HCT116 (cell line): Measurements from ENCODE around the gene THBS3. TPM values are rescaled to one million over a fixed set of nuclear protein-coding genes. Genes with fewer than 3 reads are reported as not detected.

ENCODE experiments used
- ATAC-seq: fragments of 200-7000 bp; cut with Tn5 transposase; 2 replicates; pipeline ENCODE4 v1.9.1; 2020; ENCODE audit warnings: mild to moderate bottlenecking, moderate library complexity
- BruUV-seq: library from RNA; stranded (reverse); fragments of 400-500 nt; replicated peaks from 2 replicates; lab custom pipeline; 2021; lab: Mats Ljungman, UMichigan
- CTCF ChIA-PET: fragments of 300-600 bp; sonication (Branson Sonifier 250); formaldehyde crosslinking; loops from one replicate; lab custom pipeline; 2021; ENCODE audit warnings: antibody characterized with exemption; lab: Charles Lee
- POLR2A ChIA-PET: fragments of 300-600, 350-600 bp; sonication (Branson Sonifier 250); formaldehyde crosslinking; loops from one replicate; lab custom pipeline; 2021; ENCODE audit warnings: antibody characterized with exemption; lab: Charles Lee
- RAD21 ChIA-PET, 2 experiments: fragments of 300-600 bp; sonication (Branson Sonifier 250); formaldehyde crosslinking; loops; one replicate each; lab custom pipeline; 2023; ENCODE audit warnings: low total read pairs in 2 of 2; ENCODE audit not compliant: uncharacterized antibody in 2 of 2, unreplicated experiment in 2 of 2, low non-redundant PET in 1 of 2; lab: Charles Lee
- DNase-seq: peaks from one replicate; pipeline ENCODE4 v3.0.0-alpha.2; 2010; ENCODE audit warnings: low read depth, low spot score
- H2AFZ ChIP-seq: fragments of 200-600 bp; shearing (Covaris generic), sonication (generic); 2 replicates; pipeline ENCODE4 v1.6.1; 2017; ENCODE audit warnings: low read depth, mixed run types, mixed read lengths, antibody characterized with exemption, low read length; ENCODE audit not compliant: poor library complexity, severe bottlenecking
- H3K27ac ChIP-seq: 2 replicates; pipeline ENCODE4 v1.5.1; 2012; ENCODE audit warnings: low read depth, low read length
- H3K27me3 ChIP-seq: fragments of 200-600 bp; sonication (generic); 2 replicates; pipeline ENCODE4 v1.6.1; 2016; ENCODE audit warnings: mixed run types, low read length, mixed read lengths; ENCODE audit not compliant: insufficient read depth
- H3K36me3 ChIP-seq, 2 experiments: fragments of 200-500 bp in 1 of 2; fragments of 200-600 bp in 1 of 2; sonication (Bioruptor generic) in 1 of 2; sonication (generic) in 1 of 2; 2 replicates each; pipeline versions ENCODE4 v1.5.1 to v1.6.1; 2014 to 2016; ENCODE audit warnings: low read length in 2 of 2, inconsistent platforms in 1 of 2, mixed read lengths in 1 of 2, mixed run types in 1 of 2; ENCODE audit not compliant: insufficient read depth in 2 of 2, control insufficient read depth in 1 of 2
- H3K4me1 ChIP-seq, 2 experiments: fragments of 200-600 bp in 1 of 2; sonication (generic) in 1 of 2; 2 replicates each; pipeline versions ENCODE4 v1.5.1 to v1.6.1; 2012 to 2017; ENCODE audit warnings: low read length in 2 of 2, inconsistent platforms in 1 of 2, mild to moderate bottlenecking in 1 of 2, mixed read lengths in 1 of 2, mixed run types in 1 of 2, moderate library complexity in 1 of 2; ENCODE audit not compliant: insufficient read depth in 2 of 2, control insufficient read depth in 1 of 2
- H3K4me2 ChIP-seq: fragments of 200-600 bp; sonication (generic); 2 replicates; pipeline ENCODE4 v1.6.1; 2017; ENCODE audit warnings: mixed run types, low read length, mixed read lengths
- H3K4me3 ChIP-seq, 2 experiments: fragments of 200-600 bp in 1 of 2; sonication (generic) in 1 of 2; replicated peaks in 1 of 2; 2 replicates each; pipeline ENCODE4 v1.5.1; 2011 to 2016; ENCODE audit warnings: low read length in 2 of 2, control low read depth in 1 of 2, low read depth in 1 of 2, mild to moderate bottlenecking in 1 of 2, mixed read lengths in 1 of 2, mixed run types in 1 of 2
- H3K79me2 ChIP-seq: fragments of 200-600 bp; sonication (generic); 2 replicates; pipeline ENCODE4 v1.6.1; 2017; ENCODE audit warnings: mild to moderate bottlenecking, mixed run types, low read length, moderate library complexity, mixed read lengths; ENCODE audit not compliant: insufficient read depth
- H3K9ac ChIP-seq: fragments of 200-600 bp; sonication (generic); 2 replicates; pipeline ENCODE4 v1.6.1; 2016; ENCODE audit warnings: low read length, mixed read lengths
- H3K9me2 ChIP-seq: fragments of 200-600 bp; sonication (generic), shearing (Covaris generic); 2 replicates; pipeline ENCODE4 v1.6.1; 2017; ENCODE audit warnings: mixed run types, mild to moderate bottlenecking, moderate library complexity; ENCODE audit not compliant: insufficient read depth
- H3K9me3 ChIP-seq, 2 experiments: fragments of 200-500 bp in 1 of 2; fragments of 200-600 bp in 1 of 2; sonication (Bioruptor generic) in 1 of 2; sonication (generic) in 1 of 2; 2 replicates each; pipeline ENCODE4 v1.6.1; 2014 to 2017; ENCODE audit warnings: low read length in 2 of 2, mixed read lengths in 2 of 2, inconsistent platforms in 1 of 2, low read depth in 1 of 2, mild to moderate bottlenecking in 1 of 2, mixed run types in 1 of 2, moderate library complexity in 1 of 2; ENCODE audit not compliant: control insufficient read depth in 1 of 2, insufficient read depth in 1 of 2
- H4K20me1 ChIP-seq: fragments of 200-600 bp; sonication (generic), shearing (Covaris generic); 2 replicates; pipeline ENCODE4 v1.6.1; 2017; ENCODE audit warnings: mixed run types, mild to moderate bottlenecking, moderate library complexity; ENCODE audit not compliant: insufficient read depth
- EGR1 ChIP-seq: IDR thresholded peaks from 2 replicates; pipeline ENCODE4 v1.6.1; 2012; ENCODE audit warnings: low read depth
- ELF1 ChIP-seq: IDR thresholded peaks from 2 replicates; pipeline ENCODE4 v1.6.1; 2012; ENCODE audit warnings: low read depth, borderline replicate concordance
- EZH2 ChIP-seq: fragments of 200-600 bp; sonication (generic); IDR thresholded peaks from 2 replicates; pipeline ENCODE4 v1.6.1; 2017; ENCODE audit warnings: antibody characterized with exemption, mixed run types
- EZH2phosphoT487 ChIP-seq: fragments of 200-600 bp; IDR thresholded peaks from 2 replicates; pipeline ENCODE4 v1.6.1; 2018; ENCODE audit warnings: antibody characterized with exemption, borderline replicate concordance
- FOSL1 ChIP-seq: IDR thresholded peaks from 2 replicates; pipeline ENCODE4 v1.6.1; 2012; ENCODE audit warnings: low read depth
- JUND ChIP-seq: IDR thresholded peaks from 2 replicates; pipeline ENCODE4 v1.6.1; 2012
- POLR2A ChIP-seq: IDR thresholded peaks from 2 replicates; pipeline ENCODE4 v1.7.0; 2011; ENCODE audit warnings: borderline replicate concordance; ENCODE audit not compliant: insufficient read depth, insufficient read length; ENCODE audit errors: extremely low read depth
- POLR2AphosphoS5 ChIP-seq: IDR thresholded peaks from 2 replicates; pipeline ENCODE4 v1.6.1; 2011; ENCODE audit warnings: mild to moderate bottlenecking, low read depth, low read length, moderate library complexity
- RAD21 ChIP-seq: IDR thresholded peaks from 2 replicates; pipeline ENCODE4 v1.6.1; 2012; ENCODE audit warnings: low read depth, mild to moderate bottlenecking
- SIN3A ChIP-seq: IDR thresholded peaks from 2 replicates; pipeline ENCODE4 v1.6.1; 2012; ENCODE audit warnings: low read depth
- SP1 ChIP-seq: IDR thresholded peaks from 2 replicates; pipeline ENCODE4 v1.6.1; 2012; ENCODE audit warnings: low read depth
- SRF ChIP-seq: IDR thresholded peaks from 2 replicates; pipeline ENCODE4 v1.6.1; 2012; ENCODE audit warnings: low read depth
- TCF7L2 ChIP-seq: IDR thresholded peaks from 2 replicates; pipeline ENCODE4 v1.7.0; 2011; ENCODE audit warnings: borderline replicate concordance, inconsistent platforms; ENCODE audit not compliant: insufficient read depth, insufficient read length; ENCODE audit errors: extremely low read depth
- YY1 ChIP-seq: IDR thresholded peaks from 2 replicates; pipeline ENCODE4 v1.6.1; 2011; ENCODE audit warnings: low read length, low read depth, moderate library complexity, mild to moderate bottlenecking; ENCODE audit not compliant: insufficient replicate concordance; ENCODE audit errors: extremely low read depth
- ZFX ChIP-seq: fragments of 450-650 bp; IDR thresholded peaks from 2 replicates; pipeline ENCODE4 v1.6.1; 2017
- intact Hi-C: fragments of 100-400 bp; cut with micrococcal nuclease; formaldehyde crosslinking; loops from 2 replicates; pipeline ENCODE4 v1.10.0; 2022
- total RNA-seq: library from RNA; stranded (reverse); gene quantifications from one replicate; pipeline ENCODE4 v1.2.1, GENCODE V29; 2021; ENCODE audit not compliant: unreplicated experiment
- TF ChIP-seq, protein P1 (sequence below): IDR thresholded peaks from 2 replicates; pipeline ENCODE4 v1.6.1; 2012
- TF ChIP-seq, protein P2 (sequence below): IDR thresholded peaks from 2 replicates; pipeline ENCODE4 v1.6.1; 2012
- TF ChIP-seq, protein P3 (sequence below), 3 experiments: fragments of 200-600 bp in 1 of 3; sonication (generic) in 1 of 3; IDR thresholded peaks in 2 of 3; conservative IDR thresholded peaks in 1 of 3; 2 replicates each; pipeline ENCODE4 v1.5.1; 2012 to 2017; ENCODE audit warnings: low read depth in 2 of 3, low read length in 2 of 3, antibody characterized with exemption in 1 of 3, borderline replicate concordance in 1 of 3, control low read depth in 1 of 3, mild to moderate bottlenecking in 1 of 3, mixed read lengths in 1 of 3, mixed run types in 1 of 3, moderate library complexity in 1 of 3; ENCODE audit not compliant: insufficient read depth in 1 of 3
- TF ChIP-seq, protein P4 (sequence below): IDR thresholded peaks from 2 replicates; pipeline ENCODE4 v1.6.1; 2011; ENCODE audit warnings: mild to moderate bottlenecking, low read length, moderate library complexity; ENCODE audit not compliant: insufficient replicate concordance; ENCODE audit errors: extremely low read depth

THBS3 gene
- total RNA-seq, 1 experiment from 2014 or later = 15.9 TPM

DNA sequence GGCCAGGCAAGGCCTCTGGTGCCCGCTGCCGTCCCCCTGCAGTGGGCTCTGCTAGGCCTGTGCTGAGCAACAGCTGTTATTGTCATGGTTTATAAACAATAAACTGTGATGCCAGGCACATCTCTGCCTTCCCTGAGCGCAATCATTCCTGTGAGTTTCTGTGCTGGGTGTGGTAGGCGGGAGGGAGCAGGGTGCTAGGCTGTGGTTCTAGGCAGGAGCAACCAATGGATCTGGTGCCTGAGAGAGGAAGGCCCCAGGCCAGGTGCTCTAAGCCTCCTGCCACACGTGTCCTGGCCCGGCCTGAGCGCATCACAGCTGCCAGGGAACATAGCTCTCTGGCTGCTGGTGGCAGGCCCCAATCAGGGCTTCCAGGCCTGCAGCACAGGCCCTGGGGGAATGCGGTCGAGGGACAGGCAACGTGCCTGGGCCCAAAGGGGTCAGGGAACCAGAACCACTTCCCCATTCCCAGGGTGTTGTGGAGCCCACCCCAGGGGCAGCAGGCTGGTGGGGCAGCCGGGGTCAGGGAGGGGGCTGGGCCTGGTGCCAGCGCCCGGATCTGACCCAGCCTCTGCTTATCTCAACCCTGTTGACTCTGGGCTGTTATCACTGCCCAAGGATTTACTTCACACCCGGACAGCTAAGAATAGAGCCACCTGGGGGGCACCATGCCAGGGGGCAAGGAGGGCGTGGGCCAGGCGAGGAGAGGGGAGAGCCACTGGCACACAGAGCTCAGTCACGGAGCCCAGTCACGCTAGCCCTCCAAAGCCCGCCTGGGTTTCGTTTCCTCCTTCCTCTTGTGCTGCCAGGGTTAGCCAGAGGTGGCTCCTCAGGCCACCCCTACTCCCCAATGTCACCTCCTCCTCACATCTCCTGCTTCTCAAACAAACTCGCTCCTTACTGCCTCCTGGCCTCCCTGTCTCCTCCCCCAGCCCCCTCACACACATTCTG lies 22.6 kb downstream of the THBS3 start:
- intact Hi-C loops = no loop called here
- no peak overlapping the region for H3K4me2 ChIP-seq
- no peak overlapping the region for H3K4me3 ChIP-seq
- no peaks in the 10 kb centered on the region for H3K9me2 ChIP-seq
- no peaks in the 10 kb centered on the region; a peak in 2 of 4 replicates for H3K4me1 ChIP-seq
- H3K27me3 ChIP-seq = no peaks in the 10 kb centered on the region
- H3K9ac ChIP-seq = no peak overlapping the region
- TF ChIP-seq FOSL1 (no peak), SP1 (no peak), EGR1 (no peak), YY1 (no peak), SRF (no peak), SIN3A (no peak), POLR2AphosphoS5 (no peak), JUND (no peak), ELF1 (no peak), EZH2phosphoT487 (no peak), RAD21 (no peak), EZH2 (no peak), TCF7L2 (no peak), POLR2A (no peak), ZFX (no peak)
- TF ChIP-seq, protein P1, sequence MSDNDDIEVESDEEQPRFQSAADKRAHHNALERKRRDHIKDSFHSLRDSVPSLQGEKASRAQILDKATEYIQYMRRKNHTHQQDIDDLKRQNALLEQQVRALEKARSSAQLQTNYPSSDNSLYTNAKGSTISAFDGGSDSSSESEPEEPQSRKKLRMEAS = no peak
- TF ChIP-seq, protein P2, sequence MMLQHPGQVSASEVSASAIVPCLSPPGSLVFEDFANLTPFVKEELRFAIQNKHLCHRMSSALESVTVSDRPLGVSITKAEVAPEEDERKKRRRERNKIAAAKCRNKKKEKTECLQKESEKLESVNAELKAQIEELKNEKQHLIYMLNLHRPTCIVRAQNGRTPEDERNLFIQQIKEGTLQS = no peak
- TF ChIP-seq, protein P3, sequence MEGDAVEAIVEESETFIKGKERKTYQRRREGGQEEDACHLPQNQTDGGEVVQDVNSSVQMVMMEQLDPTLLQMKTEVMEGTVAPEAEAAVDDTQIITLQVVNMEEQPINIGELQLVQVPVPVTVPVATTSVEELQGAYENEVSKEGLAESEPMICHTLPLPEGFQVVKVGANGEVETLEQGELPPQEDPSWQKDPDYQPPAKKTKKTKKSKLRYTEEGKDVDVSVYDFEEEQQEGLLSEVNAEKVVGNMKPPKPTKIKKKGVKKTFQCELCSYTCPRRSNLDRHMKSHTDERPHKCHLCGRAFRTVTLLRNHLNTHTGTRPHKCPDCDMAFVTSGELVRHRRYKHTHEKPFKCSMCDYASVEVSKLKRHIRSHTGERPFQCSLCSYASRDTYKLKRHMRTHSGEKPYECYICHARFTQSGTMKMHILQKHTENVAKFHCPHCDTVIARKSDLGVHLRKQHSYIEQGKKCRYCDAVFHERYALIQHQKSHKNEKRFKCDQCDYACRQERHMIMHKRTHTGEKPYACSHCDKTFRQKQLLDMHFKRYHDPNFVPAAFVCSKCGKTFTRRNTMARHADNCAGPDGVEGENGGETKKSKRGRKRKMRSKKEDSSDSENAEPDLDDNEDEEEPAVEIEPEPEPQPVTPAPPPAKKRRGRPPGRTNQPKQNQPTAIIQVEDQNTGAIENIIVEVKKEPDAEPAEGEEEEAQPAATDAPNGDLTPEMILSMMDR (IDR thresholded peaks at IDR 0.05 in 2 of 3, conservative IDR thresholded peaks at IDR 0.05 in 1 of 3; ENCODE audit: borderline replicate concordance in 1 of 3, insufficient read depth in 1 of 3, low read depth in 2 of 3, low read length in 2 of 3) = no peak
- TF ChIP-seq, protein P4, sequence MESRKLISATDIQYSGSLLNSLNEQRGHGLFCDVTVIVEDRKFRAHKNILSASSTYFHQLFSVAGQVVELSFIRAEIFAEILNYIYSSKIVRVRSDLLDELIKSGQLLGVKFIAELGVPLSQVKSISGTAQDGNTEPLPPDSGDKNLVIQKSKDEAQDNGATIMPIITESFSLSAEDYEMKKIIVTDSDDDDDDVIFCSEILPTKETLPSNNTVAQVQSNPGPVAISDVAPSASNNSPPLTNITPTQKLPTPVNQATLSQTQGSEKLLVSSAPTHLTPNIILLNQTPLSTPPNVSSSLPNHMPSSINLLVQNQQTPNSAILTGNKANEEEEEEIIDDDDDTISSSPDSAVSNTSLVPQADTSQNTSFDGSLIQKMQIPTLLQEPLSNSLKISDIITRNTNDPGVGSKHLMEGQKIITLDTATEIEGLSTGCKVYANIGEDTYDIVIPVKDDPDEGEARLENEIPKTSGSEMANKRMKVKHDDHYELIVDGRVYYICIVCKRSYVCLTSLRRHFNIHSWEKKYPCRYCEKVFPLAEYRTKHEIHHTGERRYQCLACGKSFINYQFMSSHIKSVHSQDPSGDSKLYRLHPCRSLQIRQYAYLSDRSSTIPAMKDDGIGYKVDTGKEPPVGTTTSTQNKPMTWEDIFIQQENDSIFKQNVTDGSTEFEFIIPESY = no peak
- ChIA-PET RAD21 (no interaction called here), POLR2A (interaction anchor here (2.6 kb wide), 1 partner anchor 9 kb away, joined by 11 read pairs; no protein-coding TSS in a partner anchor), CTCF (interaction anchor here (2.4 kb wide), 1 partner anchor 12 kb away, joined by 9 read pairs; the partner anchor contains the start of gene KRTCAP2)
- no peaks in the 10 kb centered on the region for H4K20me1 ChIP-seq
- DNase-seq (no peak), ATAC-seq (peak; percentile 21; the same call in 1 of the 2 replicates)
- no peaks in the 10 kb centered on the region for H3K79me2 ChIP-seq
- H3K36me3 ChIP-seq = no peaks in the 10 kb centered on the region
- H2AFZ ChIP-seq = no peak overlapping the region
- no peaks in the 10 kb centered on the region for H3K9me3 ChIP-seq
- BruUV-seq = no TSS peak
- H3K27ac ChIP-seq = no peak overlapping the region
